ENCODE results near the gene TMC6.
"Not testable (repeated sequence)": the region's sequence is repeated elsewhere in the genome, so short reads cannot be mapped to it uniquely, and the experiment has no call there.

TMC6 gene

GRCh38 chr17:78154903-78155811, 26.6 kb upstream of the TMC6 start:
- no peak for DNase-seq

GRCh38 chr17:78151514-78152008, 23.0 kb upstream of the TMC6 start:
- DNase-seq, result no peak

- no peak for DNase-seq
Measured at GRCh38 chr17:78148286-78149016, 19.9 kb upstream of the TMC6 start.

GRCh38 chr17:78147315-78147998, 18.9 kb upstream of the TMC6 start:
- DNase-seq, result no peak

- DNase-seq, result no peak
Measured at GRCh38 chr17:78146881-78147280, 18.3 kb upstream of the TMC6 start.

- DNase-seq, result no peak
Measured at GRCh38 chr17:78146471-78146869, 17.9 kb upstream of the TMC6 start.

- no peak for DNase-seq
Measured at GRCh38 chr17:78144736-78145641, 16.4 kb upstream of the TMC6 start.

GRCh38 chr17:78144147-78144719, 15.7 kb upstream of the TMC6 start:
- no peak for DNase-seq

GRCh38 chr17:78143214-78144146, 14.9 kb upstream of the TMC6 start:
- DNase-seq, result no peak

- no peak for DNase-seq
Measured at GRCh38 chr17:78142119-78142861, 13.7 kb upstream of the TMC6 start.

- no peak for DNase-seq
Measured at GRCh38 chr17:78141437-78142118, 13.0 kb upstream of the TMC6 start.

- DNase-seq, result peak; percentile 47
Measured at GRCh38 chr17:78140169-78141051, 11.9 kb upstream of the TMC6 start.

- DNase-seq, result not testable (repeated sequence)
Measured at GRCh38 chr17:78139861-78140168, 11.3 kb upstream of the TMC6 start.

- DNase-seq, result no peak
Measured at GRCh38 chr17:78138204-78139060, 9.9 kb upstream of the TMC6 start.

GRCh38 chr17:78137392-78138203, 9.0 kb upstream of the TMC6 start:
- no peak for DNase-seq

GRCh38 chr17:78135858-78136500, 7.4 kb upstream of the TMC6 start:
- DNase-seq, result no peak

Measured in NCI-H1092 (cell line).